HEK293T (cell line): Measurements from ENCODE around the gene NT5DC1.
"Not testable (repeated sequence)": the region's sequence is repeated elsewhere in the genome, so short reads cannot be mapped to it uniquely, and the experiment has no call there.

ENCODE experiments used
- FOXA1 ChIP-seq: fragments of 450-650 bp; IDR thresholded peaks from 2 replicates; pipeline ENCODE4 v1.6.1; 2016; ENCODE audit warnings: mild to moderate bottlenecking
- FOXK2 ChIP-seq: fragments of 450-650 bp; IDR thresholded peaks from 2 replicates; pipeline ENCODE4 v1.6.1; 2016; ENCODE audit warnings: mild to moderate bottlenecking
- HDGF ChIP-seq: fragments of 450-650 bp; IDR thresholded peaks from 2 replicates; pipeline ENCODE4 v1.6.1; 2017; ENCODE audit warnings: antibody characterized with exemption, borderline replicate concordance
- SP1 ChIP-seq: fragments of 450-650 bp; IDR thresholded peaks from 2 replicates; pipeline ENCODE4 v1.6.1; 2017
- SUZ12 ChIP-seq: fragments of 450-650 bp; IDR thresholded peaks from 2 replicates; pipeline ENCODE4 v1.6.1; 2016; ENCODE audit warnings: mild to moderate bottlenecking
- TARDBP ChIP-seq: fragments of 450-650 bp; IDR thresholded peaks from 2 replicates; pipeline ENCODE4 v1.6.1; 2016

GRCh38 chr6:116284984-116285383 is 184.3 kb downstream of the NT5DC1 start:
- TF ChIP-seq SUZ12, SP1, TARDBP, HDGF, FOXA1, FOXK2: not testable (repeated sequence)
